IPS DF 6.9 (cell line): ENCODE results near the gene LRRC70.
"Not testable (repeated sequence)": the region's sequence is repeated elsewhere in the genome, so short reads cannot be mapped to it uniquely, and the experiment has no call there.

Source experiments
- DNase-seq: peaks from one replicate; pipeline ENCODE4 v3.0.0-alpha.2; 2013; ENCODE audit warnings: low read depth, low spot score
- H3K27ac ChIP-seq: one replicate; pipeline ENCODE4 v1.5.1; 2013; ENCODE audit warnings: low read length, control low read depth
- H3K27me3 ChIP-seq: 2 replicates; pipeline ENCODE4 v1.6.1; 2013; ENCODE audit warnings: mild to moderate bottlenecking, low read length; ENCODE audit not compliant: control insufficient read depth, insufficient read depth
- H3K36me3 ChIP-seq: 2 replicates; pipeline ENCODE4 v1.6.1; 2013; ENCODE audit warnings: low read length; ENCODE audit not compliant: control insufficient read depth, insufficient read depth
- H3K4me1 ChIP-seq: 2 replicates; pipeline ENCODE4 v1.6.1; 2013; ENCODE audit warnings: low read length; ENCODE audit not compliant: control insufficient read depth, insufficient read depth
- H3K4me3 ChIP-seq: 2 replicates; pipeline ENCODE4 v1.5.1; 2013; ENCODE audit warnings: mild to moderate bottlenecking, low read length
- H3K9me3 ChIP-seq: 2 replicates; pipeline ENCODE4 v1.6.1; 2013; ENCODE audit warnings: low read length, inconsistent platforms; ENCODE audit not compliant: control insufficient read depth, insufficient read depth
- WGBS: extraction: QIAGEN DNeasy Blood & Tissue Kit; methylation state at CpG from one replicate; pipeline ENCODE4 v1.1.7; 2013; ENCODE audit warnings: mixed read lengths, missing lambda C conversion rate; ENCODE audit not compliant: insufficient read length, insufficient coverage; 5-methylcytosine and 5-hydroxymethylcytosine counted together

The LRRC70 gene

DNA sequence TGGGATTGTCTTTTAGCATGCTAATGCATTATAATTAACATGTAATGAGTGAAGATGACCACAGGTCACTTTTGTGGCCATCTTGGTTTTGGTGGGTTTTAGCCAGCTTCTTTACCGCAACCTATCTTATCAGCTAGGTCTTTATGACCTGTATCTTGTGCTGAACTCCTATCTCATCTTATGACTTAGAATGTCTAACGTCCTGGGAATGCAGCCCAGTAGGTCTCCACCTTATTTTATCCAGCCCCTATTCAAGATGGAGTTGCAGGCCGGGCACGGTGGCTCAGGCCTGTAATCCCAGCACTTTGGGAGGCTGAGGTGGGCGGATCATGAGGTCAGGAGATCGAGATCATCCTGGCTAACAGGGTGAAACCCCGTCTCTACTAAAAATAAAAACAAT lies 45.8 kb downstream of the LRRC70 start:
- WGBS: no CpG with 5 or more reads among the region's 7 CpGs
- not testable (repeated sequence) for H3K4me1 ChIP-seq

DNA sequence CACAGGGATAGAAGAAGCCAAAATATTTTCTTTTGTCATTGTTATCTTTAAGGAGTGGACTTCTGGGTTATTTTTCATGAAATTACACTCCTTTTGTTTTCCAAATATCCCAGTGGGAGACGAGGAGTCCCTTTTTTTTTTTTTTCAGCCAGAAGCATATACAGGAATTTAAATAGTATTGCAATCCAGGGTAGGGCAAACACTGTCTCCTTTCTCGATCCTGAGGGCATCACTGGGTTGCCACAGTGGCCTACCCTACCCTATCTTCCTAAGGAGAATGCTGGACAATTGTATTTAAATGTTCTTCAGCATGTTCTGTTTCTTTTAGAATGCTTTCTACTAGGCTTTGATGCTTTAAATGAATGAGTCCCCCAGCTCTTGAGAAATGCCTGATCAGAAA lies 47.9 kb downstream of the LRRC70 start:
- DNase-seq: no peak
- Histone ChIP-seq H3K36me3 (no peaks in the 10 kb centered on the region), H3K27me3 (no peaks in the 10 kb centered on the region), H3K9me3 (no peaks in the 10 kb centered on the region), H3K27ac (no peak overlapping the region), H3K4me1 (peaks cover 3% of the 10 kb centered on the region), H3K4me3 (no peak overlapping the region)
- no CpG with 5 or more reads among the region's 2 CpGs for WGBS

More for the DNA sequence above, 45.8 kb downstream of the LRRC70 start:
- H3K4me3 ChIP-seq, H3K9me3 ChIP-seq, H3K27me3 ChIP-seq, H3K36me3 ChIP-seq, DNase-seq, H3K27ac ChIP-seq: not testable (repeated sequence)

DNA sequence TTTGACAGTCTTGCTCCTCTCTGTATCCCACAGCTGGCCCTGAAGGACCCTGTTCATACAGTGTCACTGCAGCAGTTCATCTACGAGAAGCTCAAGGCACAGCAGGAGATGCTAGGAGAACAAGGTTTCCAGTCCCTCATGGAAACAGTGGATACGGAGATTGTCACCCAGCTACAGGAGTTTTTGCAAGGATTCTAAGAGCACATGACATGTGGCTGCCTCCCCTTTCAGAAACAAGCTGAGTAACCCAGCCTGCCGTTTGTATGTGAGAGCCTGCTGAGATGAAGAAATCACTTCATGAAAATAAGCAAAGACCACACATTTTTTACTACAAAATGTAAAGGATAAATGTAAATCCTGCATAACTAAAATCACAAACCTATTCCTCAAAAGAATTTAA lies 48.5 kb downstream of the LRRC70 start:
- WGBS: no CpG with 5 or more reads among the region's 3 CpGs
- peaks cover 3% of the 10 kb centered on the region for H3K4me1 ChIP-seq
- no peaks in the 10 kb centered on the region for H3K27me3 ChIP-seq
- no peaks in the 10 kb centered on the region for H3K36me3 ChIP-seq
- DNase-seq: no peak
- no peak overlapping the region for H3K27ac ChIP-seq
- no peak overlapping the region for H3K4me3 ChIP-seq
- no peaks in the 10 kb centered on the region for H3K9me3 ChIP-seq

DNA sequence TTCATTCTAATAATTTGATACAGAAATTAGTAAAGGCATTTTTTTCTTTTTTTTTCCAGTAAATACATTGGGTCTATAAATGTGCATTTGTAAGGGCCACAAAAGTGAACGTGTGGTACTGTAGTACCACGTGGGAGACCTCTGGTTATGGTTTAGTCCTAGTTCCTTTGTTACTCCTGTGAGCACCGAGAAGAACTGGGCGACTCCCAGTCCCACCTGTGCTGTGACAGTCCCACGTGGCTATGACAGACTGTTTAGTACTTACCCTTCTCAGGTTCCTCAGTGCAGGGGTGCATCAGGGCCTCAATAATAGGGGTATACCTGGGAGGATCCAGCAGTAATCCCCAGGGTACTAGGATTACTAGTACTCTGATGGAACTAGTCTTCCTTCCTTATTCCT lies 49.3 kb downstream of the LRRC70 start:
- H3K4me1 ChIP-seq: peaks cover 3% of the 10 kb centered on the region
- H3K27me3 ChIP-seq: no peaks in the 10 kb centered on the region
- H3K9me3 ChIP-seq: no peaks in the 10 kb centered on the region
- H3K4me3 ChIP-seq: no peak overlapping the region
- DNase-seq: no peak
- H3K27ac ChIP-seq: no peak overlapping the region
- H3K36me3 ChIP-seq: no peaks in the 10 kb centered on the region
- WGBS: no CpG with 5 or more reads among the region's 5 CpGs
